GM21526 (cell line): ENCODE data around the gene FNBP1L.
"Not testable (repeated sequence)": the region's sequence is repeated elsewhere in the genome, so short reads cannot be mapped to it uniquely, and the experiment has no call there.

ENCODE experiments used
- ATAC-seq: cut with Tn5 transposase; IDR thresholded peaks from one replicate; pipeline ENCODE4 v1.9.1; 2021; ENCODE audit warnings: moderate library complexity; ENCODE audit not compliant: unreplicated experiment, low FRiP score

FNBP1L gene

GRCh38 chr1:93522721-93523120, 74.8 kb downstream of the FNBP1L start:
- ATAC-seq = no peak

GRCh38 chr1:93525431-93525830, 77.5 kb downstream of the FNBP1L start:
- no peak for ATAC-seq

GRCh38 chr1:93526431-93526830, 78.5 kb downstream of the FNBP1L start:
- no peak for ATAC-seq

- no peak for ATAC-seq
These were observed 80.5 kb downstream of the FNBP1L start for GRCh38 chr1:93528412-93528811.

DNA sequence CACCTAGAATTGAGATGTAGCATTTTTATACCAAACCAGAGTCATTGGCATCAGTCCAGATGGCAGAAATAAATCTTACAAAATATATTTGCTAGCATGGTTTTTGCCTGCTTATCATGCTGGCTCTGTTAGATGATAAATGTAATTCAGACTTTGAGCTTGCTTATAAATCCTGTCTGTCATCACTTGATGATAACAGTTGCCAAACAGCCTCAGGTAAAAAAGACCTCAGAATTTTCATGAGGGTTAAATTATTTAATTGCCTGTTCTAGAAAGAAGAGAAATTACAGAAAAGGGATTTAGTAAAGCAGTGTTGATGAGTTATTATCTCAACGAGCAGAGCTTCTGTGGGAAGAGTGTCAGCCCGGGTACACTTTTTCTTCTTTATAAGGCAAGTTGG, 83.3 kb downstream of the FNBP1L start:
- ATAC-seq = no peak

- no peak for ATAC-seq
These were observed 85.0 kb downstream of the FNBP1L start for GRCh38 chr1:93532780-93533378.

GRCh38 chr1:93533677-93534076, 85.8 kb downstream of the FNBP1L start:
- ATAC-seq = no peak

GRCh38 chr1:93537396-93537795, 89.5 kb downstream of the FNBP1L start:
- no peak for ATAC-seq

GRCh38 chr1:93537924-93538323, 90.0 kb downstream of the FNBP1L start:
- ATAC-seq = no peak

DNA sequence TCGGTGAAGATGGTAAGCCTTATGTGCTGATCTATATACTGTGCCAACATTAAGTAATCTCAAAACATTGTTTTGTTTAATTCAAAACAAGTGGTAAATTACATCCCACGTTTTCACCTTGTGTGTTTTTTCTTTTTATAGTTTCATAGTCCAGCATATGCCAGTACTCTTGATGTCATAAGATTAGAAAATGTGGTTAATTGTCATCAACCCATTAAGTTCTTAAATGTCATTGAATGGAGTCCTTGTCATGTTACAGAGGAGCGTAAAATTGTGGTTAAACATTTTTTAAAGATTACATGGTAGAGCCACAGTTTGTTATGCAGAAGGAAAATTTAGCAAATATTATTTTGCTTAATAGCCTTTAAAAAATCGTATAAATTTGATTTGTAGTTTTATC, 93.1 kb downstream of the FNBP1L start:
- ATAC-seq = no peak

GRCh38 chr1:93542398-93542797, 94.5 kb downstream of the FNBP1L start:
- ATAC-seq = no peak

- ATAC-seq = no peak
These were observed 98.4 kb downstream of the FNBP1L start for GRCh38 chr1:93546162-93546863.

- ATAC-seq = no peak
These were observed 101.2 kb downstream of the FNBP1L start for GRCh38 chr1:93549131-93549530.

GRCh38 chr1:93549811-93550210, 101.9 kb downstream of the FNBP1L start:
- no peak for ATAC-seq

DNA sequence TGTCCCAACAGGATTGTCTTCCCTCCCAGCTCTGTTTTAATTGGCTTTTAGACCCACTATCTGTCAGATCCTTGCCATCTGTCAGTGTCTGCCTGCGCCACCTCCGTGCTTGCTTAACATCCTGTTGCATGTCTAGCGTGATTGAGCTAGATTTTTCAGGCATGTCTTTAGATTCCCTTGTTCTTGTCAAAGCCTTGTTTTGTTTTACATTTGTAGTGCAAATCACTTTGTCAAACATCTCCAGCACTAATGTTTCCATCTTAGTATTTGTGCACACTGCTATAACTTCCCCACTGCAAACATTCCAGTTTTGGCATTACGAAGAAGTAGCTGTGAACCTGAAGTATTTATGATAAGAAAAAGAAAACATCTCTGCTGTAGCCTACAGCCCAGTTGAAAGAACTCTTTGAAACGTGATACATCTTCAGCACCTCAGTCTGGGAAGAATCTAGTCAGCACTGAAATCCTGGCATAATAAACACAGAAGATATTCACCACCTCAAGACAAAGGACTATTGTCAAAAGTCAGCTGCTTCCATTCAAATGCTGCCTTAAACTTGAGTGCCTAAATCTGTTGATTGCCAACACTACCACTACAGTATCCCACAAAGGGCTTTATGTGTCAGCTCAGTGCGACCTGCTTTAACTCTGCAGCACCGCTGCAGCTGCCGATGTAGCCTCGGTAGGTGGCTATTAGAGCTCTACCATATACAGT, 105.0 kb downstream of the FNBP1L start:
- no peak for ATAC-seq

- ATAC-seq = not testable (repeated sequence)
These were observed 106.1 kb downstream of the FNBP1L start for GRCh38 chr1:93553886-93554490.

GRCh38 chr1:93554883-93555872, 107.3 kb downstream of the FNBP1L start:
- ATAC-seq = no peak

- no peak for ATAC-seq
These were observed 108.4 kb downstream of the FNBP1L start for GRCh38 chr1:93556291-93556690.

DNA sequence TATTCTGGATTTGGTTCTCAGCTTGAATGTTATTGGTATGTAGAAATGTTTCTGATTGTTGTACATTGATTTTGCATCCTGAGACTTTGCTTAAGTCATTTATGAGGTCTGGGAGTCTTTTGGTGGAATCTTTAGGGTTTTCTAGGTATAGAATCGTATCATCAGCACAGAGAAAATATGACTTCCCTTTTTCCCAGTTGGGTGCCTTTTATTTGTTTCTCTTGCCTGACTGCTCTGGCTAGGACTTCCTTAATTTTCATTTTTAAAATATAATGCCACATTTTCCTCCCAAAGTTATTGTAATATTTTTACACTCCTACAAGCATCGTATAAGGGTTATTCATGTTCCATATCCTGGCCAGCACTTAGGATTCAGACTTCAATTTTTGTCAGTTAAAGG, 111.1 kb downstream of the FNBP1L start:
- no peak for ATAC-seq

DNA sequence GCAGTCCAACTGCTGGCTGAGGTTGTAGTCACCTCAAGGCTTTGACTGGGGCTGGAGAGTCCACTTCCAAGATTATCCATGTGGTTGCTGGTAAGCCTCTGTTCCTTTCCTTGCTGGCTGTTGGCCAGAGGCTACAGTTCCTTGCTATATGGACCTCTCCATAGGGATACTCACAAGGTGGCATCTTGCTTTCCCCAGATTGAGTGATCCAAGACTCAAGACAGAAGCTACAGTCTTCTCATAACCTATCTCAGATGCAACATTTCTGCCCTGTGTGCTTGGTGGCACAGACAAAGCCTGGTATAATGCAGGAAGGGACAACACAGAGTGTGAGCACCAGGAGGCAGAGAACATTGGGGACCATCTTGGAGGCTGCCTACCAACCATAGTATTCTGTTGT, 111.8 kb downstream of the FNBP1L start:
- ATAC-seq = no peak
